ENCODE results near the gene KCNK17.

KCNK17 gene

DNA sequence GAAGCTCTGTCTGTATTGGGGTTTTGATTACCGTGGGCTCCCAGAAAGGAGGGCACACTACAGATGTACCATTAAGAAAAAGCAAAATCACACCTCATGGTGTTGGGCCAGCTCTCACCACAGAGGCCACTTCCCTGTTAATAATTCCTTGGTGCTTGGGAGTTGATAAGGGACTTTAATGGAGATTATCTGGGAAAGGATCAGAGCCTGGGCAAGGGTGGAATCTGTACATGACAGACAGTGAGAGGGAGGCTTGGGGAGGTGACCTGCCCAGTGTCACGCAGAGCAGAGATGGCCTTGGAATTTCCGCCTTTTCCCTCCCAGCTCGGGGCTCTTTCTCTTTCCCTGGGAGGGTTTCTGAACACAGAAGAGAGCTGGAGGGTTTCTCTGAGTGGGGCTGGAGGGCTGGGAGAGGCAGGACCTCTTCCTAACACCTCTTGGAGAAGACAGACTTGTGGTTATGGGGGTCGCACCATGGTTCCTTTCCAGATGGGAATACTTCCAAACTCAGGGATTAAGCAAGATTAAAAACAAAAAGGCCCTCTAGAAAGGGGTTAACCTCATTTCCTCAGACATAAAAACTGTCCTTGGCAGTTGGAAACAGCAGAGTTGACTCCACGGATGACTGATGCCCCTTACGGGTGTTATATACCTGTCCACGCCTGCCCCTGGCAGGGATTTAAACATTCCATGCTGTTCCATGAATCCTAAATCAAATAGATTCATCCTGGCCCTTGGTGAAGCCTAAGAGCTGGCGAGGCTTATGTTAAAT lies 25.1 kb upstream of the KCNK17 start:
- DNase-seq = no peak
- in situ Hi-C loops (cut with MboI; ENCODE audit: low pct_unique_long_range_greater_than_20kb, low sequenced_read_pairs) = no loop called here

GRCh38 chr6:39338397-39338796 lies 24.2 kb upstream of the KCNK17 start:
- in situ Hi-C loops (cut with MboI; ENCODE audit: low pct_unique_long_range_greater_than_20kb, low sequenced_read_pairs) = no loop called here
- no peak for DNase-seq

DNA sequence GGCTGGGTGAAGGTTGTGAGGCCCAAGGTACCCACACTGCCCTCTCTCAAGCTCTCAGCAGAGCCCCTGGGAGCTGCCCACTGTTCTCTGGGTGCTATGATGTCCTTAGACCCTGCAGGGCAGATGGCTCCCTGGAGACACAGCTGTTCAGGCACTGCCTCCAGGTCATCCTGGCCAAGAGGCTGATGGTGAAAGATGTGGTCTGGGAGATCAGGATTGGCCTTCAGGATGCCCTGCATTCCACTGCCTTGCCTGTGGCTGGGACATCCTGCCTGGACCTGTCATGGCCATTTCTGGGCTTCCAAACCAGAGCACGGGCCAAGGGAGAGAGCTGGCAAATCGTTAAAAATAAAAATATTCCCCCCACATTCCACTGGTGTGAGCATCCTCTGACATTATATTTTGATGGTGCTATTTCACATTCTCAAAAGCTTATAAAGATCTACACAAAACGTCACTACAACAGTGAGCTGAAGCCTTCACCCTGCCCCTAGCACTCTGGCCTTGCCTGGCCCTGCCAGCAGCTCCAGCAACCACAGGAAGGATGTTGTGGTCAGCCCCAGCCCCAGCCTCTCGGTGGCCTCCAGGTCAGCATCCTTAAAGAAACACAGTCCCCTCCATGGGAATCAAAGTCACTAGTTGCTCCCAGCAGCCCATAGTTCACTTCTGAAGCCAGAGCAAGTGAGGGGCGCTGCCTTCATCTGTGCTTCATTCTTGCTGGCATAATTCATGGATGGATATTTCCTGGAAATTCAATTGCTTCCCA lies 21.7 kb upstream of the KCNK17 start:
- in situ Hi-C loops (cut with MboI; ENCODE audit: low pct_unique_long_range_greater_than_20kb, low sequenced_read_pairs) = no loop called here
- peak; percentile 30 for DNase-seq

DNA sequence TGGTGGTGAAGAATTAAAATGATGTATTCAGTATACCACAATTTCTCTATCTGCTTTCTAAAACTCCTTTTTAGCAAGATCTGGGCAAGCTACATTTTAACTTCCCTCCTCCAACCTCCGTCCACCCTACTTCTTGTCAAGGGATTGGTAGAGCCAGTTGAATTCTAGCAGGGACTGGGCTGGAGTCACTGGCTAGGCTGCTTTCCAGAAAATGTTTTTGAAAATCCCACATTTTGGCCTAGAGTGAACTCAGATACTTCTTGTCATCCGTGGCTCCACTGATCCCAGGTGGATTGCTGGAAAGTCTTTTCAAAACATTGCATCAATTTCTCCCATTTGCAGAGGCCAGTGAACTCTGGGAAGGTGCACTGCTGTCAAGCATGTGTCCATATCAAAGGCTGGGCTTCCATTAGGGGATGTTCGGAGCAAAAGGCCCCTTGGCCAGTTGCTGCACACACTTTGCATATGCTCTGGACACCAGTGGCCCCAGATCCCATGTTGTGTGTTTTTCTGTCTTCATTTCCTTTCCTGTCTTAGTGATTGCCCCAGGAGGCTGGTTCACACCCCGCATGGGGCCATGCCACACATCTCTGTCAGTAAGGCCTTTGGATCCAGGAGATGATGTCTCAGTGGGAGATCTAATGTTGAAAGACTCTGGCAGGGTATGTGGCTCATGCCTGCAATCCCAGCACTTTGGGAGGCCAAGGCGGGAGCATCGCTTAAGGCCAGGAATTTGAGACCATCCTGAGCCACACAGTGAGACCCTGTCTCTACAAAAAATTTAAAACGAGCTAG lies 19.6 kb upstream of the KCNK17 start:
- in situ Hi-C loops (cut with MboI; ENCODE audit: low pct_unique_long_range_greater_than_20kb, low sequenced_read_pairs) = no loop called here
- DNase-seq = no peak

- DNase-seq = no peak
- in situ Hi-C loops (cut with MboI; ENCODE audit: low pct_unique_long_range_greater_than_20kb, low sequenced_read_pairs) = no loop called here
These were observed 16.3 kb upstream of the KCNK17 start for GRCh38 chr6:39330476-39330875.

DNA sequence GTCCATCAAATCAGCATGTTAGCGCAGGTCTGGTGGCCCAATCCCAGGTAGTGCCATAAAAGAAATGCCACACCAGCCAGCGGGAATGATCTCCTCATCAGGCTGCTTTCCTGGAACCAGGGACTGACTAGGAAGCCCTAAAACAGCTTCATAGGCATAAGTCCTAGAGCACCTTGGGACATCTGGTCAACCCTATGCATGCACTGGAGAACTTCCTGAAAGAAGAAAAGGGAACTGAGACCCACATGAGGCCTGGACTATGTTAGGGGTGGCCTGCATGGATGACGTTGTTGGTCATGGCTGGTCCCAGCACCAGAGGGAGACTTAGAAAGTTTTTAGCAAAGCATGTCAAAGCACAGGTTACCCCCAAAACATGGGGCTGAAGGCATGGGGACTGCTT lies 15.8 kb upstream of the KCNK17 start:
- in situ Hi-C loops (cut with MboI; ENCODE audit: low pct_unique_long_range_greater_than_20kb, low sequenced_read_pairs) = no loop called here
- peak; percentile 31 for DNase-seq

GRCh38 chr6:39328066-39328465 lies 13.8 kb upstream of the KCNK17 start:
- DNase-seq = no peak
- in situ Hi-C loops (cut with MboI; ENCODE audit: low pct_unique_long_range_greater_than_20kb, low sequenced_read_pairs) = no loop called here

- in situ Hi-C loops (cut with MboI; ENCODE audit: low pct_unique_long_range_greater_than_20kb, low sequenced_read_pairs) = no loop called here
- no peak for DNase-seq
These were observed 13.3 kb upstream of the KCNK17 start for GRCh38 chr6:39327507-39327906.

DNA sequence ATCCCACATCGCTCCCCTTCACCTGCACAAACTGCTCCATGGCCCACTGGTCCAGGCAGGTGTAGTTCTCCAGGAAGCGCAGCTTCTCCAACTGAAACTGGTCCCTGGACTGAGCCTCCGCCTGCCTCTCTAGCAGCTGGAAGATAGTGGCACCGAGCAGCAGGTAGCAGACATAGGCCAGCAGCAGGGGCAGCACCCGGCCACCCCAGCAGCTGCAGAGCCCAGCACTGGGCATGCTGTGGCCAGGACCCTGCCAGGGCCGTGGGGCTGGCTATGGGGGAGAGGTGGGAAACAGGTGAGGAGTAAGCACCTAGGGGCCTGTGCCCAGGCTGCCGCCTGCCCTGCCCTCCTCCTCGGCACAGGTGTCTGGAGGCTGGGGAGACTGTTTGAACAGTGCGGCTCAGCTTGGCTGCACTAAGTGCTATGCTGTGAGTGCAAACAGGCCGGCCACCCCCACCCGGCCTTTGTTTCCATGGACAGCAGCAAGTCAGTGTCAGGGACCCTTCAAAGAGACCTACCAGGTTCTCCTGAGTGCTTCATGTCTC lies 8.2 kb upstream of the KCNK17 start, which contains the start of gene KCNK16:
Gene KCNK16 (minus strand): TSS at position 397 of the 545 bp plus-strand sequence. CDS start 162 bp downstream, at position 235.
- in situ Hi-C loops (cut with MboI; ENCODE audit: low pct_unique_long_range_greater_than_20kb, low sequenced_read_pairs) = loop anchor here (25.0 kb wide), 1 partner anchor 335 kb away; no protein-coding TSS in a partner anchor
- no peak for DNase-seq

- DNase-seq = no peak
- in situ Hi-C loops (cut with MboI; ENCODE audit: low pct_unique_long_range_greater_than_20kb, low sequenced_read_pairs) = loop anchor here (25.0 kb wide), 1 partner anchor 334 kb away; no protein-coding TSS in a partner anchor
These were observed 7.5 kb upstream of the KCNK17 start for GRCh38 chr6:39321761-39322160.

- in situ Hi-C loops (cut with MboI; ENCODE audit: low pct_unique_long_range_greater_than_20kb, low sequenced_read_pairs) = loop anchor here (25.0 kb wide), 1 partner anchor 333 kb away; no protein-coding TSS in a partner anchor
- DNase-seq = no peak
These were observed 6.3 kb upstream of the KCNK17 start for GRCh38 chr6:39320363-39320984.

DNA sequence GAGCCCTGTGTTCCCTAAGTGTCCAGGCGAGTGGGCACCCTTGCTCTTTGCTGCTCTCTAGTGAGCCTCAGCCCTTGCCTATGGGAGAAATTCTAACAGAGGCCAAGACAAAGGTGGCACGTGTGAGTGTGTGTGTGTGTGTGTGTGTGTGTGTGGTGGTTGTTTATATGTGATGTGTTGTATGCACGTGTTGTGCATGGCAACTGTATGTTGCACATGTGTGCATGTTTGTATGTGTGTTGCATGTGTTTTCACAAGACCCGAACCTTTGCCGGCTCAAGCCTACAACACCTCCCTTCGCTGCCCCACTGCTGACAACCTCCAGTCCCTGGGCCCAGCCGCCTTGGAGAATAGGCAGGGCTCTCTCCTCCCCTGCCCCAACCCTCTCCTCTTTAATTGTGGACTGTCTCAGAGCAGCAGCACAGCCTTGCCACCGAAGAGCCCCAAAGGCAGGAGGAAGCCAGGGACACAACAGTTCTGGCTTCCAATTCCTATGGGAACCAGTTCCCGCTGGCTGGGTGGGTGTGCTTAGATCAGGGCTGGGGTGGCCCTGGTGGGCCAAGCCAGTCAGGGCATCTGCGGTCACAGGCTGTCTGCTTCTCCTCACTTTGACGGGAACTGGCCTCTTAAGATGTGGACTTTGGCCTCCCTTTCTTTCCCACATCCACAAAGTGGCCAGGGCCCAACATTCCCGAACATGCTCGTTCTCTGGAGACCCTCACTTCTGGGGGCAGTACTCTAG lies 5.6 kb upstream of the KCNK17 start:
- no peak for DNase-seq
- in situ Hi-C loops (cut with MboI; ENCODE audit: low pct_unique_long_range_greater_than_20kb, low sequenced_read_pairs) = loop anchor here (25.0 kb wide), 1 partner anchor 332 kb away; no protein-coding TSS in a partner anchor

GRCh38 chr6:39317256-39317655 lies 3.0 kb upstream of the KCNK17 start:
- in situ Hi-C loops (cut with MboI; ENCODE audit: low pct_unique_long_range_greater_than_20kb, low sequenced_read_pairs) = loop anchor here (25.0 kb wide), 1 partner anchor 330 kb away; no protein-coding TSS in a partner anchor
- no peak for DNase-seq

GRCh38 chr6:39313526-39314272 lies 520 bp downstream of the KCNK17 start:
- DNase-seq = no peak
- in situ Hi-C loops (cut with MboI; ENCODE audit: low pct_unique_long_range_greater_than_20kb, low sequenced_read_pairs) = loop anchor here (25.0 kb wide), 1 partner anchor 326 kb away; no protein-coding TSS in a partner anchor

DNA sequence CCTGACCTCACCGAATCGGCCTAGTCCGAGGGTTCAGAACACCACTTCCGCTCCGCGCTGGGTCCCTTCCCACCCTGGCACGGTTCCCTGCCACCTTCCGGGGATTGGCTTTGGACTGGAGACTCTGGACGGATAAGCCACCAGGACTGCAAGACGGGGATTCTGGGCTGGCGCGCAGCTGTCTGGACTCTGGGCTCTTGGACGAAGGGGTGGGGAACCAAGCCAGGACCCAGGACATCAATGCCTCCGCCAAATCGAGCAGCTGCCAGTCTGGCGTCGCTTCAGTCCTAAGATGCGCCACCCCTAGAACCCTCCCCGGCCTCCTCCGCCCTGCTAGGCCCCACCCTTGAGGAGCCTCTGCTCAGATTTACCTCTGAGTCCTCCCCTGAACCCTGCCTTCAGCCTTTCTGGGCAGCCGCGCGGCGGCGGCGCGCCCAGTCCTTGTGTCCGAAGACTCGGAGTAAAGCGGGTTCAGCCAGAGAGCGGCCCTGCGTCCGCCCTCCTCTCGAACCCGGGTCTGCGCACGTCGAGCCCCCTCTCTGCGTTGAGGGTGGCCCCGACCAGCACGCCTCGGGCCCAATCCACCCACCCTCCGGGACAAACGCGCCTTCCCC lies 1.2 kb downstream of the KCNK17 start:
- in situ Hi-C loops (cut with MboI; ENCODE audit: low pct_unique_long_range_greater_than_20kb, low sequenced_read_pairs) = loop anchor here (25.0 kb wide), 1 partner anchor 326 kb away; no protein-coding TSS in a partner anchor
- no peak for DNase-seq

DNA sequence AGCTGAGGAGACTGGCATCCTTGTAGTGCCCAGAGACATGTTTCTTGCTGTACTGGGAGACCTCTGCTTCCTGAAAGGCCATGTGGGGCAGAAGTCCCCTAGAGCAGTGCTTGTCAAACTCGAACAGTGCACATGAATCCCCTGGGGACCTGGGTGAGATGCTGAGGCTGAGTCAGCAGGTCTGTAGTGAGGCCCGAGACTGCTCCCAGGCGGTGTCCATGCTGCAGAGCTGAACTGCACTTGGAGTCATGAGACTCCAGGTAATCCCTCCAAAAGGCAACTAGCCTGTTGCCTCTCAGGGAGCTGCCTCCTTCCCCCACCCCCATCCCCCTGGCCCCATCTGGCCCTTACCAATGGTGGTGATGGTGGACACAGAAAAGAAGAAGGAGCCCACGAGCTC lies 3.7 kb downstream of the KCNK17 start:
- in situ Hi-C loops (cut with MboI; ENCODE audit: low pct_unique_long_range_greater_than_20kb, low sequenced_read_pairs) = loop anchor here (25.0 kb wide), 1 partner anchor 323 kb away; no protein-coding TSS in a partner anchor
- DNase-seq = no peak

Measured in KBM-7 (cell line).